KMS-11 (cell line): ENCODE results near the gene C3AR1.

Experiments
- H2AFZ ChIP-seq: fragments of 200-600 bp; sonication (generic); 2 replicates; pipeline ENCODE4 v1.6.1; 2016; ENCODE audit warnings: antibody characterized with exemption, mixed run types, low read depth
- H3K27ac ChIP-seq: fragments of 200-600 bp; sonication (generic); 2 replicates; pipeline ENCODE4 v1.6.1; 2016; ENCODE audit warnings: mild to moderate bottlenecking, mixed run types
- H3K27me3 ChIP-seq: fragments of 200-600 bp; sonication (generic); 2 replicates; pipeline ENCODE4 v1.6.1; 2017; ENCODE audit warnings: mild to moderate bottlenecking, low read depth, mixed run types, moderate library complexity; ENCODE audit not compliant: insufficient read depth
- H3K36me3 ChIP-seq: fragments of 200-600 bp; sonication (generic); 2 replicates; pipeline ENCODE4 v1.6.1; 2017; ENCODE audit warnings: mild to moderate bottlenecking, mixed run types; ENCODE audit not compliant: insufficient read depth
- H3K4me1 ChIP-seq: fragments of 200-600 bp; sonication (generic); 2 replicates; pipeline ENCODE4 v1.6.1; 2016; ENCODE audit warnings: mild to moderate bottlenecking, low read depth, mixed run types; ENCODE audit not compliant: poor library complexity, severe bottlenecking
- H3K4me2 ChIP-seq: fragments of 200-600 bp; sonication (generic); 2 replicates; pipeline ENCODE4 v1.7.0; 2016; ENCODE audit warnings: mild to moderate bottlenecking, mixed run types
- H3K4me3 ChIP-seq: fragments of 200-600 bp; sonication (generic); IDR thresholded peaks from 2 replicates; pipeline ENCODE4 v1.6.1; 2017; ENCODE audit warnings: low read depth, low read length, mixed read lengths; ENCODE audit not compliant: insufficient read depth
- H3K79me2 ChIP-seq: fragments of 200-600 bp; sonication (generic); 2 replicates; pipeline ENCODE4 v1.6.1; 2016; ENCODE audit warnings: low read depth, mixed run types; ENCODE audit not compliant: insufficient read depth
- H3K9ac ChIP-seq: fragments of 200-600 bp; sonication (generic); 2 replicates; pipeline ENCODE4 v1.6.1; 2016; ENCODE audit warnings: mild to moderate bottlenecking, mixed run types
- H4K20me1 ChIP-seq: fragments of 200-600 bp; sonication (generic); 2 replicates; pipeline ENCODE4 v1.6.1; 2016; ENCODE audit warnings: mild to moderate bottlenecking, mixed run types; ENCODE audit not compliant: insufficient read depth
- CTCF ChIP-seq: fragments of 200-600 bp; sonication (generic); conservative IDR thresholded peaks from 2 replicates; pipeline ENCODE4 v1.6.1; 2017; ENCODE audit warnings: low read depth, mild to moderate bottlenecking, antibody characterized with exemption, low read length, moderate library complexity, mixed read lengths

Gene C3AR1

GRCh38 chr12:8048906-8049305, 17.3 kb downstream of the C3AR1 start:
- H3K4me2 ChIP-seq, result no peak overlapping the region
- TF ChIP-seq CTCF, result no peak
- no peak overlapping the region for H3K9ac ChIP-seq
- no peaks in the 10 kb centered on the region for H3K27me3 ChIP-seq
- no peak overlapping the region for H3K4me3 ChIP-seq
- no peaks in the 10 kb centered on the region for H4K20me1 ChIP-seq
- no peaks in the 10 kb centered on the region for H3K36me3 ChIP-seq
- H3K79me2 ChIP-seq, result no peaks in the 10 kb centered on the region
- no peak overlapping the region for H3K27ac ChIP-seq
- no peak overlapping the region for H2AFZ ChIP-seq
- H3K4me1 ChIP-seq, result peaks cover 3% of the 10 kb centered on the region

GRCh38 chr12:8047842-8048241, 18.3 kb downstream of the C3AR1 start:
- Histone ChIP-seq H4K20me1 (no peaks in the 10 kb centered on the region), H2AFZ (no peak overlapping the region), H3K36me3 (no peaks in the 10 kb centered on the region), H3K27me3 (no peaks in the 10 kb centered on the region), H3K79me2 (no peaks in the 10 kb centered on the region), H3K4me3 (no peak overlapping the region), H3K9ac (no peak overlapping the region), H3K4me2 (no peak overlapping the region), H3K4me1 (peaks cover 3% of the 10 kb centered on the region), H3K27ac (no peak overlapping the region)
- TF ChIP-seq CTCF, result no peak

GRCh38 chr12:8045952-8046944, 19.9 kb downstream of the C3AR1 start:
- Histone ChIP-seq H3K79me2 (no peaks in the 10 kb centered on the region), H3K36me3 (no peaks in the 10 kb centered on the region), H2AFZ (no peak overlapping the region), H3K9ac (no peak overlapping the region), H3K27me3 (no peaks in the 10 kb centered on the region), H3K27ac (no peak overlapping the region), H3K4me3 (no peak overlapping the region), H3K4me2 (no peak overlapping the region), H3K4me1 (peaks cover 3% of the 10 kb centered on the region), H4K20me1 (no peaks in the 10 kb centered on the region)
- TF ChIP-seq CTCF, result peak; percentile 80

- Histone ChIP-seq H3K9ac (no peak overlapping the region), H3K4me1 (peaks cover 3% of the 10 kb centered on the region), H3K79me2 (no peaks in the 10 kb centered on the region), H3K36me3 (no peaks in the 10 kb centered on the region), H2AFZ (no peak overlapping the region), H3K27ac (no peak overlapping the region), H3K4me3 (no peak overlapping the region), H3K27me3 (no peaks in the 10 kb centered on the region), H4K20me1 (no peaks in the 10 kb centered on the region), H3K4me2 (no peak overlapping the region)
- no peak for TF ChIP-seq CTCF
These were observed 25.4 kb downstream of the C3AR1 start for GRCh38 chr12:8040791-8041190.
